ENCODE measurements around the gene ECI1.

Gene ECI1, protein sequence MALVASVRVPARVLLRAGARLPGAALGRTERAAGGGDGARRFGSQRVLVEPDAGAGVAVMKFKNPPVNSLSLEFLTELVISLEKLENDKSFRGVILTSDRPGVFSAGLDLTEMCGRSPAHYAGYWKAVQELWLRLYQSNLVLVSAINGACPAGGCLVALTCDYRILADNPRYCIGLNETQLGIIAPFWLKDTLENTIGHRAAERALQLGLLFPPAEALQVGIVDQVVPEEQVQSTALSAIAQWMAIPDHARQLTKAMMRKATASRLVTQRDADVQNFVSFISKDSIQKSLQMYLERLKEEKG

DNA sequence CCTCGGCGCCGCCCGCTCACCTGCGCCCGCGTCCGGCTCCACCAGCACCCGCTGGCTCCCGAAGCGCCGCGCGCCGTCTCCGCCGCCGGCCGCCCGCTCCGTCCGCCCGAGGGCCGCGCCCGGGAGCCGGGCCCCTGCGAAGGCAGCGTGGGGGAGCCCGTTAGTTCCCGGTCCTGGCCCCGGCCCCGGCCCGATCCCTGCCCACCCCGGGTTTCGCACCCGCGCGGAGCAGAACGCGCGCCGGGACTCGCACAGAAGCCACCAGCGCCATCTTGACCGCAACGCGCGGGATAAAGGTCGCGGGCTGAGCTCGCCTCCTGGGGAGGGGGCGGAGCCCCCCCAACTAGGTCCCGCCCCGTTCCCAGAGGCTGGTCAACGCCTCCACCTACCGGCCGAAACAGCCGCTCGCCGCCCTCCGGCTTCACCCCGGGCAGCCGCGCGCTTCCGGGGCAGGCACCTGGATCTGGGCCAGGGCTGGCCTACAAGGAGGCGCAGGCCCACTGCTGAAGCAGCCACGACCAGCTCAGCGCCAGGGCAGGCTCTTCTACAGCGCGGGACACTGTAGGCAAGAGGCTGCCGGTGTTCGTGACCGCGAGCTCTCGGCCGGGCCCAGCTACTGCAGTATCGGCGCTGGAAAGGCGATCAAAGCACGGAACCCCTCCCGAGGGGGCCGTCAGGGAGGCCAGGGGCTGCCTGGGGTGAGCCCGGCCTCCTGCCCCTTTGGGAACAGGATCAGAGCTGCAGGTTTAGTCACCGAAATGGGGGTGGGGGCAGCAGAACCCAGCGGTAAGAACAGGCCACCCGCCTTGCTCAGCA, at the start of gene ECI1:
Gene ECI1, minus strand, starts transcription at position 292 of the 816 bp plus-strand sequence. Its CDS starts 21 bp downstream, at position 271.
- H3K4me3 ChIP-seq (ENCODE audit: low read length) = peak within 1 kb of the TSS; percentile 96
- H2AFZ ChIP-seq (ENCODE audit: low read depth, low read length) = peak within 1 kb of the TSS; percentile 22
- no peaks in the 10 kb centered on the region for H3K9me3 ChIP-seq (ENCODE audit: low read length)
- no peaks in the 10 kb centered on the region for H3K27me3 ChIP-seq (ENCODE audit: insufficient read depth, low read length)
- peaks cover 17% of the 10 kb centered on the region for H3K4me1 ChIP-seq (ENCODE audit: insufficient read depth, low read length)
- H3K36me3 ChIP-seq (ENCODE audit: insufficient read depth, low read length) = peaks cover 45% of the 10 kb centered on the region

GRCh38 chr16:2299915-2300192, 48.5 kb upstream of the ECI1 start:
- Histone ChIP-seq H3K36me3 (ENCODE audit: insufficient read depth, low read length) (peaks cover 23% of the 10 kb centered on the region), H3K27me3 (ENCODE audit: insufficient read depth, low read length) (no peaks in the 10 kb centered on the region), H2AFZ (ENCODE audit: low read depth, low read length) (no peak overlapping the region), H3K4me3 (ENCODE audit: low read length) (no peak overlapping the region), H3K4me1 (ENCODE audit: insufficient read depth, low read length) (no peaks in the 10 kb centered on the region), H3K9me3 (ENCODE audit: low read length) (no peaks in the 10 kb centered on the region)

GRCh38 chr16:2299121-2299914, 47.9 kb upstream of the ECI1 start:
- Histone ChIP-seq H3K9me3 (ENCODE audit: low read length) (no peaks in the 10 kb centered on the region), H3K4me1 (ENCODE audit: insufficient read depth, low read length) (no peaks in the 10 kb centered on the region), H3K27me3 (ENCODE audit: insufficient read depth, low read length) (no peaks in the 10 kb centered on the region), H3K36me3 (ENCODE audit: insufficient read depth, low read length) (peaks cover 23% of the 10 kb centered on the region), H2AFZ (ENCODE audit: low read depth, low read length) (no peak overlapping the region), H3K4me3 (ENCODE audit: low read length) (no peak overlapping the region)

DNA sequence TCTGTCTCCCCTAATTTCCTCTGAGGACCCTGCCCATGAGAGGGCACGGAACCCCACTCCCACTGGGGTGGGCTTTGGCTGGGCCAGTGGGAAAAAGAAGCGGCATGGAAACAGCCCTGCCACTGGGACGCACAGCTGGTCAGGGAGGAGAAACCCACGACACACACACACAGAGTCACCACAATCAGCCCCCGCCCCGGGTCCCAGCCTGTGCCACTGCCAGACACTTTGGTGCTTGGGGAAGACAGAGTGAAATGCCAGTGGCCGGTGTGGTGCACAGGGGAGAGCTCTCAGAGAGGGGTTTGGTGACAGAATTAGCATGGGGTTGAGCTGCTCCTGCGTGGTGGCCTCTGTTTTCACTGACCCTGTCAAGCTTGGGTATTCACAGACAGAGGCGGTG, 47.2 kb upstream of the ECI1 start:
- Histone ChIP-seq H3K4me3 (ENCODE audit: low read length) (no peak overlapping the region), H3K9me3 (ENCODE audit: low read length) (no peaks in the 10 kb centered on the region), H3K27me3 (ENCODE audit: insufficient read depth, low read length) (no peaks in the 10 kb centered on the region), H3K36me3 (ENCODE audit: insufficient read depth, low read length) (peaks cover 20% of the 10 kb centered on the region), H2AFZ (ENCODE audit: low read depth, low read length) (no peak overlapping the region), H3K4me1 (ENCODE audit: insufficient read depth, low read length) (no peaks in the 10 kb centered on the region)

DNA sequence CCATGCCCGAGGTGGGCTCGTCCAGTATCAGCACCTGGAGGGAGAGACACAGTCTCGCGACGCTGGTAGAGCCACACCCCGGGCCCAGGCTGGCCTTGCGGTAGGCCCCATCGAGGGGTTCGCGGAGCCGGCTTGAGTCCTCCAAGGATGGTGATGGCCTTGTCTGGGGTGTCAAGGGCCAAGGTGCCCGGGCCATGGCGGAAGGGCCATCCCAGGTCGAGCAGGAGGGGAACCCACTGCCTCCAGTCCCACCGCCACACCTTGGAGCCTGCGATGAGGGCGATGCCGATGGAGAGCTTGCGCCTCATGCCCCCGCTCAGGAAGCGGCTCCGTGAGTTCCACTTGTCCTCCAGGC, 46.1 kb upstream of the ECI1 start:
- no peaks in the 10 kb centered on the region for H3K4me1 ChIP-seq (ENCODE audit: insufficient read depth, low read length)
- no peaks in the 10 kb centered on the region for H3K27me3 ChIP-seq (ENCODE audit: insufficient read depth, low read length)
- peaks cover 20% of the 10 kb centered on the region for H3K36me3 ChIP-seq (ENCODE audit: insufficient read depth, low read length)
- no peaks in the 10 kb centered on the region for H3K9me3 ChIP-seq (ENCODE audit: low read length)
- H3K4me3 ChIP-seq (ENCODE audit: low read length) = no peak overlapping the region
- no peak overlapping the region for H2AFZ ChIP-seq (ENCODE audit: low read depth, low read length)

- Histone ChIP-seq H3K36me3 (ENCODE audit: insufficient read depth, low read length) (peaks cover 20% of the 10 kb centered on the region), H3K9me3 (ENCODE audit: low read length) (no peaks in the 10 kb centered on the region), H2AFZ (ENCODE audit: low read depth, low read length) (no peak overlapping the region), H3K4me1 (ENCODE audit: insufficient read depth, low read length) (no peaks in the 10 kb centered on the region), H3K4me3 (ENCODE audit: low read length) (no peak overlapping the region), H3K27me3 (ENCODE audit: insufficient read depth, low read length) (no peaks in the 10 kb centered on the region)
Measured at GRCh38 chr16:2296661-2297505, 45.5 kb upstream of the ECI1 start.

DNA sequence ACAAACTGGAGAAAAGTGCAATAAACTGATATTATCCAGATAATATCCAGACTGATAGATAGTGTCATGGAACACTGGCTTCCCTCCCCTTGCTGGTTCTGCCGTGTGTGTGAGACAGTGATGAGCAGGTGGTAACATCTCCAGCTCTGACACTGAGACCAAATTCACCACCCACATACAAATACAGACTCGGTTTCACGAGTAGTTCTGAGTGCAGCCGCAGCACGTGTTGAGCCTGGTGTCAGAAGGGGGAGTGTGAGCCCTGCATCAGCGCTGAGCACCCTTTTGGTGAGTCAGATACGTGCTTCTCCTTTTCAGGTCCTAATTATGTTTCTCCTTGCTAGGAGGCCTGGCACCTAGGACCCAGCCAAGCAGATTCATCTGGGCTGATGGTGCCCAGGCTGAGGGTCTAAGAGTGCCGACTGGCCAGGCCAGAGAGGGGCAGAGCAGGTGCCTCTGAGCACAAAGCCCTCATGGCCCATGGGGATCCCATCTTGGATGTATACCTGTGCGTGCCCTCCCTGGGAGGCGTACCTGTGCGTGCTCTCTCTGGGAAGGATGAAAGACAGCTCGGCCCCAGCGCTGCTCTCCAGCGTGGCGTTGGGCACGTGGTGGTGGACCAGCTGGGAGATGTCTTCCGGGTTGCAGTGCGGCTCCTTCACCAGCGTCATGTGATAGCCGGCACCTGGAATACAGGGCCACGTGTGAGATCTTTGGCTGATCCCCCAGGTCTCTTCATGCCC, 43.8 kb upstream of the ECI1 start:
- Histone ChIP-seq H3K4me1 (ENCODE audit: insufficient read depth, low read length) (no peaks in the 10 kb centered on the region), H3K27me3 (ENCODE audit: insufficient read depth, low read length) (no peaks in the 10 kb centered on the region), H3K4me3 (ENCODE audit: low read length) (no peak overlapping the region), H2AFZ (ENCODE audit: low read depth, low read length) (no peak overlapping the region), H3K36me3 (ENCODE audit: insufficient read depth, low read length) (peaks cover 24% of the 10 kb centered on the region), H3K9me3 (ENCODE audit: low read length) (no peaks in the 10 kb centered on the region)

DNA sequence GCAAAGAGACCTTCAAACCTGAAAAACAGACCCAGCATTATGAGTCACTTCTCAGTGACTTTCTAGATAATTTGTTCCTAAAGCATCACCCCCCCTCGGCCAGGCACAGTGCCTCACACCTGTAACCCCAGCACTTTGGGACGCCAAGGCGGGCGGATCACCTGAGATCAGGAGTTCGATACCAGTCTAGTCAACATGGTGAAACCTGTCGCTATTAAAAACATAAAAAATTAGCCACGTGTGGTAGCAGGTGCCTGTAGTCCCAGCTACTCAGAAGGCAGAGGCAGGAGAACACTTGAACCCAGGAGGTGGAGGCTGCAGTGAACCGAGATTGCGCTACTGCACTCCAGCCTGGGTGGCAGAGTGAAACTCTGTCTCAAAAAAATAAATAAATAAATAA, 40.8 kb upstream of the ECI1 start:
- no peak overlapping the region for H3K4me3 ChIP-seq (ENCODE audit: low read length)
- no peaks in the 10 kb centered on the region for H3K4me1 ChIP-seq (ENCODE audit: insufficient read depth, low read length)
- no peak overlapping the region for H2AFZ ChIP-seq (ENCODE audit: low read depth, low read length)
- H3K9me3 ChIP-seq (ENCODE audit: low read length) = no peaks in the 10 kb centered on the region
- peaks cover 28% of the 10 kb centered on the region for H3K36me3 ChIP-seq (ENCODE audit: insufficient read depth, low read length)
- no peaks in the 10 kb centered on the region for H3K27me3 ChIP-seq (ENCODE audit: insufficient read depth, low read length)

GRCh38 chr16:2289282-2289681, 37.9 kb upstream of the ECI1 start:
- no peaks in the 10 kb centered on the region for H3K9me3 ChIP-seq (ENCODE audit: low read length)
- no peaks in the 10 kb centered on the region for H3K4me1 ChIP-seq (ENCODE audit: insufficient read depth, low read length)
- H3K36me3 ChIP-seq (ENCODE audit: insufficient read depth, low read length) = peaks cover 28% of the 10 kb centered on the region
- H3K4me3 ChIP-seq (ENCODE audit: low read length) = no peak overlapping the region
- no peak overlapping the region for H2AFZ ChIP-seq (ENCODE audit: low read depth, low read length)
- H3K27me3 ChIP-seq (ENCODE audit: insufficient read depth, low read length) = no peaks in the 10 kb centered on the region

GRCh38 chr16:2288726-2289125, 37.3 kb upstream of the ECI1 start:
- H2AFZ ChIP-seq (ENCODE audit: low read depth, low read length) = no peak overlapping the region
- H3K9me3 ChIP-seq (ENCODE audit: low read length) = no peaks in the 10 kb centered on the region
- no peaks in the 10 kb centered on the region for H3K27me3 ChIP-seq (ENCODE audit: insufficient read depth, low read length)
- H3K4me3 ChIP-seq (ENCODE audit: low read length) = no peak overlapping the region
- no peaks in the 10 kb centered on the region for H3K4me1 ChIP-seq (ENCODE audit: insufficient read depth, low read length)
- peaks cover 29% of the 10 kb centered on the region for H3K36me3 ChIP-seq (ENCODE audit: insufficient read depth, low read length)

GRCh38 chr16:2287916-2288547, 36.6 kb upstream of the ECI1 start:
- Histone ChIP-seq H2AFZ (ENCODE audit: low read depth, low read length) (no peak overlapping the region), H3K4me1 (ENCODE audit: insufficient read depth, low read length) (no peaks in the 10 kb centered on the region), H3K4me3 (ENCODE audit: low read length) (no peak overlapping the region), H3K27me3 (ENCODE audit: insufficient read depth, low read length) (no peaks in the 10 kb centered on the region), H3K9me3 (ENCODE audit: low read length) (no peaks in the 10 kb centered on the region), H3K36me3 (ENCODE audit: insufficient read depth, low read length) (peaks cover 34% of the 10 kb centered on the region)

DNA sequence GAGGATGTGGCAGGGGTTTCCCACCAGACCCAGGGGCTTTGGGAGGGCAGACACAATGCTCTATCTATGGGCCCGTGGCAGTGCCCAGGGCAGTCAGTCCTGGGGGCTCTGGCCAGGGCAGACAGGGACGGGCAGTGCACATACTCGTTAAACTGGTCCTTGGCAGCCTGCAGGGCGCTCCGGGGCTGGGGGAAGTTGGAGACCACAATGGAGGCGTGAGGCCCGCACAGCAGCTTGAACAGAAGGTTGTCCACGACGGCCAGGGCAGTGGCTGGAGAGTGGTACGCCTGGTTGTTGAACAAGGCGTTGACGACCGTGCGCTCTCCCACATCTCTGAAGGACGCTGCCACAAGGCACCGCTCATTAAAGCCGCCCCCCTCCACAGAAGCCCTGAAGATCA, 35.2 kb upstream of the ECI1 start:
- H3K27me3 ChIP-seq (ENCODE audit: insufficient read depth, low read length) = no peaks in the 10 kb centered on the region
- H3K4me3 ChIP-seq (ENCODE audit: low read length) = no peak overlapping the region
- H3K36me3 ChIP-seq (ENCODE audit: insufficient read depth, low read length) = peaks cover 37% of the 10 kb centered on the region
- H3K9me3 ChIP-seq (ENCODE audit: low read length) = no peaks in the 10 kb centered on the region
- H3K4me1 ChIP-seq (ENCODE audit: insufficient read depth, low read length) = no peaks in the 10 kb centered on the region
- no peak overlapping the region for H2AFZ ChIP-seq (ENCODE audit: low read depth, low read length)

Measured in neuron (in vitro differentiated cells).